IMR-90 (cell line): ENCODE results near the gene KLC3. TPM values are rescaled to one million over a fixed set of nuclear protein-coding genes. Genes with fewer than 3 reads are reported as not detected.

Source experiments
- ATAC-seq: fragments of 200-7000 bp; cut with Tn5 transposase; 2 replicates; pipeline ENCODE4 v1.9.1; 2020; ENCODE audit warnings: low read depth, mild to moderate bottlenecking, moderate library complexity
- BruUV-seq: library from RNA; stranded (reverse); fragments of 400-500 nt; replicated peaks from 2 replicates; lab custom pipeline; 2021; lab: Mats Ljungman, UMichigan
- CTCF ChIA-PET: fragments of 300-600 bp; formaldehyde crosslinking; extraction: SDS; loops from one replicate; lab custom pipeline; 2021; ENCODE audit warnings: antibody characterized with exemption; lab: Yijun Ruan, JAX
- POLR2A ChIA-PET: fragments of 300-600 bp; sonication (Branson Sonifier 250); formaldehyde crosslinking; loops from one replicate; lab custom pipeline; 2022; ENCODE audit warnings: antibody characterized with exemption; ENCODE audit not compliant: unreplicated experiment; lab: Charles Lee
- DNase-seq: peaks from one replicate; pipeline ENCODE4 v3.0.0; 2013
- H2AFZ ChIP-seq: replicated peaks from 2 replicates; pipeline ENCODE3; 2013; ENCODE audit warnings: low read length, mild to moderate bottlenecking; ENCODE audit not compliant: poor library complexity
- H2AK5ac ChIP-seq: 2 replicates; pipeline ENCODE4 v1.6.1; 2013; ENCODE audit warnings: low read depth, low read length, inconsistent platforms
- H2AK9ac ChIP-seq: replicated peaks from 2 replicates; pipeline ENCODE3; 2013; ENCODE audit warnings: mild to moderate bottlenecking, low read depth, low read length, moderate library complexity; ENCODE audit not compliant: poor library complexity
- H2BK120ac ChIP-seq: 2 replicates; pipeline ENCODE4 v1.6.1; 2013; ENCODE audit warnings: low read depth, low read length, inconsistent platforms
- H2BK15ac ChIP-seq: 3 replicates; pipeline ENCODE4 v1.6.1; 2013; ENCODE audit warnings: low read depth, low read length, inconsistent platforms
- H2BK20ac ChIP-seq: 2 replicates; pipeline ENCODE4 v1.6.1; 2013; ENCODE audit warnings: low read depth, mild to moderate bottlenecking, inconsistent platforms, low read length, moderate library complexity
- H2BK5ac ChIP-seq: 2 replicates; pipeline ENCODE4 v1.6.1; 2013; ENCODE audit warnings: mild to moderate bottlenecking, low read depth, low read length, inconsistent platforms; ENCODE audit not compliant: poor library complexity, severe bottlenecking
- H3K14ac ChIP-seq: replicated peaks from 2 replicates; pipeline ENCODE4 v1.6.1; 2013; ENCODE audit warnings: low read depth, low read length, inconsistent platforms
- H3K18ac ChIP-seq: 2 replicates; pipeline ENCODE4 v1.6.1; 2013; ENCODE audit warnings: low read depth, low read length, control low read depth
- H3K23ac ChIP-seq: 2 replicates; pipeline ENCODE4 v1.6.1; 2013; ENCODE audit warnings: low read depth, low read length, inconsistent platforms
- H3K27ac ChIP-seq: 2 replicates; pipeline ENCODE4 v1.5.1; 2013; ENCODE audit warnings: mild to moderate bottlenecking, control low read depth, low read length; ENCODE audit not compliant: insufficient read depth
- H3K27me3 ChIP-seq: 2 replicates; pipeline ENCODE4 v1.6.1; 2013; ENCODE audit warnings: low read length; ENCODE audit not compliant: control insufficient read depth, insufficient read depth
- H3K36me3 ChIP-seq: 2 replicates; pipeline ENCODE4 v1.6.1; 2013; ENCODE audit warnings: low read length, mixed read lengths; ENCODE audit not compliant: control insufficient read depth, insufficient read depth
- H3K4ac ChIP-seq: 2 replicates; pipeline ENCODE4 v1.6.1; 2013; ENCODE audit warnings: low read depth, low read length, inconsistent platforms
- H3K4me1 ChIP-seq: 2 replicates; pipeline ENCODE4 v1.6.1; 2013; ENCODE audit warnings: low read length, mixed read lengths; ENCODE audit not compliant: control insufficient read depth, insufficient read depth
- H3K4me2 ChIP-seq: 2 replicates; pipeline ENCODE4 v1.6.1; 2013; ENCODE audit warnings: low read depth, mild to moderate bottlenecking, control low read depth, low read length, moderate library complexity
- H3K4me3 ChIP-seq: 2 replicates; pipeline ENCODE4 v1.5.1; 2013; ENCODE audit warnings: low read depth, mild to moderate bottlenecking, control low read depth, low read length, moderate library complexity; ENCODE audit not compliant: insufficient read depth
- H3K56ac ChIP-seq: 2 replicates; pipeline ENCODE4 v1.6.1; 2013; ENCODE audit warnings: low read length, inconsistent platforms; ENCODE audit not compliant: insufficient read depth; ENCODE audit errors: extremely low read depth
- H3K79me1 ChIP-seq, 2 experiments: 2 replicates each; pipeline ENCODE4 v1.6.1; 2013; ENCODE audit warnings: low read length in 2 of 2, inconsistent platforms in 1 of 2, low read depth in 1 of 2
- H3K9ac ChIP-seq: 2 replicates; pipeline ENCODE4 v1.6.1; 2013; ENCODE audit warnings: low read depth, low read length, control low read depth
- H3K9me1 ChIP-seq: 2 replicates; pipeline ENCODE4 v1.6.1; 2013; ENCODE audit warnings: low read length, inconsistent platforms; ENCODE audit not compliant: insufficient read depth
- H3K9me3 ChIP-seq: 2 replicates; pipeline ENCODE4 v1.6.1; 2013; ENCODE audit warnings: low read length; ENCODE audit not compliant: control insufficient read depth, insufficient read depth
- H4K20me1 ChIP-seq: 2 replicates; pipeline ENCODE4 v1.6.1; 2013; ENCODE audit warnings: low read length, inconsistent platforms; ENCODE audit not compliant: insufficient read depth
- H4K5ac ChIP-seq: 2 replicates; pipeline ENCODE4 v1.6.1; 2013; ENCODE audit warnings: mild to moderate bottlenecking, low read depth, low read length, control low read depth
- H4K8ac ChIP-seq, 2 experiments: 2 replicates each; pipeline ENCODE4 v1.6.1; 2013; ENCODE audit warnings: low read depth in 2 of 2, low read length in 2 of 2, control low read depth in 1 of 2, inconsistent platforms in 1 of 2
- H4K91ac ChIP-seq: 2 replicates; pipeline ENCODE4 v1.6.1; 2013; ENCODE audit warnings: low read depth, low read length, inconsistent platforms; ENCODE audit not compliant: insufficient read depth
- BHLHE40 ChIP-seq: fragments of 150-350 bp; IDR thresholded peaks from 2 replicates; pipeline ENCODE4 v1.6.1; 2016; ENCODE audit warnings: mild to moderate bottlenecking, low read depth, low read length
- CEBPB ChIP-seq: IDR thresholded peaks from 2 replicates; pipeline ENCODE4 v1.6.1; 2012; ENCODE audit warnings: low read depth, low read length, improper control_type of control experiment
- CHD1 ChIP-seq: IDR thresholded peaks from 2 replicates; pipeline ENCODE4 v1.6.1; 2012; ENCODE audit warnings: low read depth, low read length, improper control_type of control experiment
- FOS ChIP-seq: fragments of 150-350 bp; IDR thresholded peaks from 2 replicates; pipeline ENCODE4 v1.6.1; 2016; ENCODE audit warnings: low read depth, low read length
- MAFK ChIP-seq: IDR thresholded peaks from 2 replicates; pipeline ENCODE4 v1.6.1; 2012; ENCODE audit warnings: low read depth, low read length, improper control_type of control experiment
- MAZ ChIP-seq: IDR thresholded peaks from 2 replicates; pipeline ENCODE4 v1.6.1; 2012; ENCODE audit warnings: low read depth, mild to moderate bottlenecking, low read length, improper control_type of control experiment, moderate library complexity, borderline replicate concordance
- MXI1 ChIP-seq: IDR thresholded peaks from 2 replicates; pipeline ENCODE4 v1.6.1; 2012; ENCODE audit warnings: low read depth, mild to moderate bottlenecking, low read length, moderate library complexity, borderline replicate concordance
- NFE2L2 ChIP-seq: fragments of 150-350 bp; IDR thresholded peaks from 2 replicates; pipeline ENCODE4 v1.6.1; 2016; ENCODE audit warnings: low read depth, mild to moderate bottlenecking, low read length
- POLR2A ChIP-seq: IDR thresholded peaks from 2 replicates; pipeline ENCODE4 v1.6.1; 2012; ENCODE audit warnings: mild to moderate bottlenecking, low read depth, low read length
- RAD21 ChIP-seq: IDR thresholded peaks from 2 replicates; pipeline ENCODE4 v1.6.1; 2012; ENCODE audit warnings: low read length, improper control_type of control experiment
- RCOR1 ChIP-seq: IDR thresholded peaks from 2 replicates; pipeline ENCODE4 v1.6.1; 2012; ENCODE audit warnings: mild to moderate bottlenecking, low read length, improper control_type of control experiment; ENCODE audit not compliant: insufficient replicate concordance
- RFX5 ChIP-seq: IDR thresholded peaks from 2 replicates; pipeline ENCODE4 v1.8.0; 2012; ENCODE audit warnings: low read depth, mild to moderate bottlenecking, low read length, moderate library complexity
- SMC3 ChIP-seq: fragments of 150-350 bp; IDR thresholded peaks from 2 replicates; pipeline ENCODE4 v1.6.1; 2016; ENCODE audit warnings: low read depth, mild to moderate bottlenecking, antibody characterized with exemption, low read length, moderate library complexity
- WGBS, 2 experiments: methylation state at CpG; one replicate each; pipeline versions ENCODE4 v1.1.5 to v1.1.7; 2013; ENCODE audit warnings: missing lambda C conversion rate in 2 of 2; ENCODE audit not compliant: insufficient read length in 1 of 2; ENCODE audit errors: extremely low coverage in 2 of 2; 5-methylcytosine and 5-hydroxymethylcytosine counted together
- dilution Hi-C: fragments of 300-500 bp; cut with HindIII; formaldehyde crosslinking; loops from one replicate; pipeline ENCODE4 v1.14.3; 2018; ENCODE audit warnings: low sequenced_read_pairs; ENCODE audit not compliant: unreplicated experiment
- in situ Hi-C: fragments of 300-500 bp; cut with MboI; formaldehyde crosslinking; loops from 3 replicates; pipeline ENCODE4 v1.14.3; 2019; ENCODE audit warnings: low sequenced_read_pairs, inconsistent platforms, mixed read lengths
- intact Hi-C: fragments of 100-400 bp; cut with micrococcal nuclease; formaldehyde crosslinking; loops from 2 replicates; pipeline ENCODE4 v1.10.0; 2022
- polyA plus RNA-seq, 3 experiments: library from polyadenylated mRNA; depleted of rRNA; stranded (reverse); fragments of >200 nt; gene quantifications; 2 replicates each; pipeline ENCODE4 v1.2.3, GENCODE V29; 2012; ENCODE audit warnings: low replicate concordance in 1 of 3
- total RNA-seq: library from RNA; depleted of rRNA; stranded (reverse); fragments of >200 nt; gene quantifications from 2 replicates; pipeline ENCODE4 v1.2.3, GENCODE V29; 2012
- TF ChIP-seq, protein P1 (sequence below): conservative IDR thresholded peaks from 2 replicates; pipeline ENCODE4 v1.5.1; 2012; ENCODE audit warnings: mild to moderate bottlenecking, low read depth, low read length, improper control_type of control experiment
- TF ChIP-seq, protein P2 (sequence below): fragments of 150-350 bp; IDR thresholded peaks from 2 replicates; pipeline ENCODE4 v1.6.1; 2016; ENCODE audit warnings: low read depth, mild to moderate bottlenecking, low read length, moderate library complexity, borderline replicate concordance
- TF ChIP-seq, protein P3 (sequence below): fragments of 150-350 bp; IDR thresholded peaks from 2 replicates; pipeline ENCODE4 v1.6.1; 2017; ENCODE audit warnings: mild to moderate bottlenecking, antibody characterized with exemption, low read length, low read depth

The KLC3 gene
- total and polyA plus RNA-seq, 2 of the 4 experiments (the other 2 are of a cell fraction) = 0.14 to 0.18 TPM

DNA sequence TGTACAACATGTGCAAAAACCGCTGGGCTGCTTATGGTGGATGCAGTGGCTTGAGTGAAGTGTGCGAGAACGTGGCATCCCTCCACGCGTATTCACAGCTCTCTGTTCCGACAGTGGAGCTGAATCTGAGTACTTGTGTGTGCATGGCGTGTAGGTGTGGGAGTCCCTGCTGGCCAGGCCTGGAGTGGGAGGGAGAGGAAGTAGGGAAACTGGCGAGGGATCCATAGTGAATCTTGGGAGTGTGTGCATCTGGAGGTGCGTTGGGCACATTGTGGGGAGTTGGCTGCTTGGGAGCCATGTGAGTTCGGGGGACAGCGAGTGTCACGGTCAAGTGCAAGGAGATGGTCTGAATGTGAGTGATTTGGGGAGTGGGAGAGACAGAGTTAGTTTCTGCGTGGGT is 2.4 kb downstream of the KLC3 start:
- no peak overlapping the region for H3K14ac ChIP-seq
- WGBS, 2 experiments = 60% methylated on average over 1 of the region's 13 CpGs; no CpG with 5 or more reads in 1 of the 2 experiments
- no peaks in the 10 kb centered on the region for H3K79me1 ChIP-seq
- H3K36me3 ChIP-seq = no peaks in the 10 kb centered on the region
- no peak overlapping the region for H3K27ac ChIP-seq
- H4K5ac ChIP-seq = no peak overlapping the region
- no peak overlapping the region for H2AFZ ChIP-seq
- no peak overlapping the region for H2BK20ac ChIP-seq
- H3K4me2 ChIP-seq = no peak overlapping the region
- no peak overlapping the region for H2BK15ac ChIP-seq
- H2BK5ac ChIP-seq = no peak overlapping the region
- ChIA-PET POLR2A (no interaction called here), CTCF (interaction anchor here (0.6 kb wide), 1 partner anchor 27 kb away, joined by 4 read pairs; no protein-coding TSS in a partner anchor)
- H3K9me3 ChIP-seq = no peaks in the 10 kb centered on the region
- DNase-seq (no peak), ATAC-seq (no peak)
- H3K56ac ChIP-seq = no peak overlapping the region
- H4K91ac ChIP-seq = no peak overlapping the region
- BruUV-seq = no TSS peak
- dilution Hi-C loops = no loop called here
- no peak overlapping the region for H3K23ac ChIP-seq
- H2BK120ac ChIP-seq = no peak overlapping the region
- intact Hi-C loops = no loop called here
- TF ChIP-seq, protein P1, sequence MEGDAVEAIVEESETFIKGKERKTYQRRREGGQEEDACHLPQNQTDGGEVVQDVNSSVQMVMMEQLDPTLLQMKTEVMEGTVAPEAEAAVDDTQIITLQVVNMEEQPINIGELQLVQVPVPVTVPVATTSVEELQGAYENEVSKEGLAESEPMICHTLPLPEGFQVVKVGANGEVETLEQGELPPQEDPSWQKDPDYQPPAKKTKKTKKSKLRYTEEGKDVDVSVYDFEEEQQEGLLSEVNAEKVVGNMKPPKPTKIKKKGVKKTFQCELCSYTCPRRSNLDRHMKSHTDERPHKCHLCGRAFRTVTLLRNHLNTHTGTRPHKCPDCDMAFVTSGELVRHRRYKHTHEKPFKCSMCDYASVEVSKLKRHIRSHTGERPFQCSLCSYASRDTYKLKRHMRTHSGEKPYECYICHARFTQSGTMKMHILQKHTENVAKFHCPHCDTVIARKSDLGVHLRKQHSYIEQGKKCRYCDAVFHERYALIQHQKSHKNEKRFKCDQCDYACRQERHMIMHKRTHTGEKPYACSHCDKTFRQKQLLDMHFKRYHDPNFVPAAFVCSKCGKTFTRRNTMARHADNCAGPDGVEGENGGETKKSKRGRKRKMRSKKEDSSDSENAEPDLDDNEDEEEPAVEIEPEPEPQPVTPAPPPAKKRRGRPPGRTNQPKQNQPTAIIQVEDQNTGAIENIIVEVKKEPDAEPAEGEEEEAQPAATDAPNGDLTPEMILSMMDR = no peak
- no peak for TF ChIP-seq MAZ
- TF ChIP-seq, protein P2, sequence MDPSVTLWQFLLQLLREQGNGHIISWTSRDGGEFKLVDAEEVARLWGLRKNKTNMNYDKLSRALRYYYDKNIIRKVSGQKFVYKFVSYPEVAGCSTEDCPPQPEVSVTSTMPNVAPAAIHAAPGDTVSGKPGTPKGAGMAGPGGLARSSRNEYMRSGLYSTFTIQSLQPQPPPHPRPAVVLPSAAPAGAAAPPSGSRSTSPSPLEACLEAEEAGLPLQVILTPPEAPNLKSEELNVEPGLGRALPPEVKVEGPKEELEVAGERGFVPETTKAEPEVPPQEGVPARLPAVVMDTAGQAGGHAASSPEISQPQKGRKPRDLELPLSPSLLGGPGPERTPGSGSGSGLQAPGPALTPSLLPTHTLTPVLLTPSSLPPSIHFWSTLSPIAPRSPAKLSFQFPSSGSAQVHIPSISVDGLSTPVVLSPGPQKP = no peak
- no peak for TF ChIP-seq FOS
- no peak for TF ChIP-seq BHLHE40
- no peak for TF ChIP-seq CHD1
- no peak for TF ChIP-seq MAFK
- TF ChIP-seq RAD21 = no peak
- TF ChIP-seq SMC3 = no peak
- no peak for TF ChIP-seq CEBPB
- TF ChIP-seq, protein P3, sequence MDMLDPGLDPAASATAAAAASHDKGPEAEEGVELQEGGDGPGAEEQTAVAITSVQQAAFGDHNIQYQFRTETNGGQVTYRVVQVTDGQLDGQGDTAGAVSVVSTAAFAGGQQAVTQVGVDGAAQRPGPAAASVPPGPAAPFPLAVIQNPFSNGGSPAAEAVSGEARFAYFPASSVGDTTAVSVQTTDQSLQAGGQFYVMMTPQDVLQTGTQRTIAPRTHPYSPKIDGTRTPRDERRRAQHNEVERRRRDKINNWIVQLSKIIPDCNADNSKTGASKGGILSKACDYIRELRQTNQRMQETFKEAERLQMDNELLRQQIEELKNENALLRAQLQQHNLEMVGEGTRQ = no peak
- TF ChIP-seq RFX5 = no peak
- TF ChIP-seq RCOR1 = no peak
- no peak for TF ChIP-seq NFE2L2
- TF ChIP-seq MXI1 = no peak
- no peak for TF ChIP-seq POLR2A
- H3K18ac ChIP-seq = no peak overlapping the region
- H2AK5ac ChIP-seq = no peak overlapping the region
- no peak overlapping the region for H3K4me3 ChIP-seq
- in situ Hi-C loops = no loop called here
- H3K9me1 ChIP-seq = no peaks in the 10 kb centered on the region
- H3K9ac ChIP-seq = no peak overlapping the region
- no peaks in the 10 kb centered on the region for H3K4me1 ChIP-seq
- no peak overlapping the region for H4K8ac ChIP-seq
- peaks cover 1% of the 10 kb centered on the region; the same call in 1 of the 2 replicates for H4K20me1 ChIP-seq
- peaks cover 19% of the 10 kb centered on the region for H3K27me3 ChIP-seq
- no peak overlapping the region for H2AK9ac ChIP-seq
- no peak overlapping the region for H3K4ac ChIP-seq
